ENCODE measurements around the gene ANTXR1. TPM values are rescaled to one million over a fixed set of nuclear protein-coding genes. Genes with fewer than 3 reads are reported as not detected.
A peak's percentile ranks its signal among the peaks of the same experiment; 100 is the strongest.

The ANTXR1 gene
- polyA plus RNA-seq, 3 donors, result 66.3 to 81.0 (median 70.8) TPM

GRCh38 chr2:69205076-69205475 lies 192.1 kb downstream of the ANTXR1 start:
- DNase-seq, result no peak

GRCh38 chr2:69205491-69205890 lies 192.5 kb downstream of the ANTXR1 start:
- no peak for DNase-seq

- no peak for DNase-seq
These were observed 195.1 kb downstream of the ANTXR1 start for GRCh38 chr2:69208023-69208595.

- no peak for DNase-seq
These were observed 196.5 kb downstream of the ANTXR1 start for GRCh38 chr2:69209482-69209881.

GRCh38 chr2:69210385-69210784 lies 197.4 kb downstream of the ANTXR1 start:
- no peak for DNase-seq

GRCh38 chr2:69211048-69211447 lies 198.1 kb downstream of the ANTXR1 start:
- no peak for DNase-seq

GRCh38 chr2:69211686-69212085 lies 198.7 kb downstream of the ANTXR1 start:
- DNase-seq, result no peak

- no peak for DNase-seq
These were observed 199.5 kb downstream of the ANTXR1 start for GRCh38 chr2:69212238-69213028.

- DNase-seq, result no peak
These were observed 200.2 kb downstream of the ANTXR1 start for GRCh38 chr2:69213201-69213600.

GRCh38 chr2:69213782-69214181 lies 200.8 kb downstream of the ANTXR1 start:
- no peak for DNase-seq

- DNase-seq, result no peak
These were observed 201.9 kb downstream of the ANTXR1 start for GRCh38 chr2:69214898-69215297.

- DNase-seq, result peak; percentile 51
These were observed 203.8 kb downstream of the ANTXR1 start for GRCh38 chr2:69216535-69217332.

- DNase-seq, result no peak
These were observed 204.5 kb downstream of the ANTXR1 start for GRCh38 chr2:69217333-69218080.

GRCh38 chr2:69221512-69221911 lies 208.5 kb downstream of the ANTXR1 start:
- no peak for DNase-seq

- no peak for DNase-seq
These were observed 209.2 kb downstream of the ANTXR1 start for GRCh38 chr2:69221960-69222751.

GRCh38 chr2:69222953-69223658 lies 210.1 kb downstream of the ANTXR1 start:
- no peak for DNase-seq

- DNase-seq, result no peak
These were observed 211.0 kb downstream of the ANTXR1 start for GRCh38 chr2:69223759-69224511.

GRCh38 chr2:69224512-69224837 lies 211.5 kb downstream of the ANTXR1 start:
- DNase-seq, result no peak

GRCh38 chr2:69225933-69226332 lies 213.0 kb downstream of the ANTXR1 start:
- no peak for DNase-seq

- no peak for DNase-seq
These were observed 213.9 kb downstream of the ANTXR1 start for GRCh38 chr2:69226903-69227302.

All from renal pelvis (tissue), 4 donors.